22Rv1 (cell line): Measurements from ENCODE around the gene FZD10.

ENCODE experiments used
- ZFX ChIP-seq: fragments of 450-650 bp; IDR thresholded peaks from 2 replicates; pipeline ENCODE4 v1.6.1; 2017; ENCODE audit warnings: antibody characterized with exemption, borderline replicate concordance
- TF ChIP-seq, protein P1 (sequence below): fragments of 450-650 bp; IDR thresholded peaks from 2 replicates; pipeline ENCODE4 v1.5.1; 2017; ENCODE audit warnings: mild to moderate bottlenecking

DNA sequence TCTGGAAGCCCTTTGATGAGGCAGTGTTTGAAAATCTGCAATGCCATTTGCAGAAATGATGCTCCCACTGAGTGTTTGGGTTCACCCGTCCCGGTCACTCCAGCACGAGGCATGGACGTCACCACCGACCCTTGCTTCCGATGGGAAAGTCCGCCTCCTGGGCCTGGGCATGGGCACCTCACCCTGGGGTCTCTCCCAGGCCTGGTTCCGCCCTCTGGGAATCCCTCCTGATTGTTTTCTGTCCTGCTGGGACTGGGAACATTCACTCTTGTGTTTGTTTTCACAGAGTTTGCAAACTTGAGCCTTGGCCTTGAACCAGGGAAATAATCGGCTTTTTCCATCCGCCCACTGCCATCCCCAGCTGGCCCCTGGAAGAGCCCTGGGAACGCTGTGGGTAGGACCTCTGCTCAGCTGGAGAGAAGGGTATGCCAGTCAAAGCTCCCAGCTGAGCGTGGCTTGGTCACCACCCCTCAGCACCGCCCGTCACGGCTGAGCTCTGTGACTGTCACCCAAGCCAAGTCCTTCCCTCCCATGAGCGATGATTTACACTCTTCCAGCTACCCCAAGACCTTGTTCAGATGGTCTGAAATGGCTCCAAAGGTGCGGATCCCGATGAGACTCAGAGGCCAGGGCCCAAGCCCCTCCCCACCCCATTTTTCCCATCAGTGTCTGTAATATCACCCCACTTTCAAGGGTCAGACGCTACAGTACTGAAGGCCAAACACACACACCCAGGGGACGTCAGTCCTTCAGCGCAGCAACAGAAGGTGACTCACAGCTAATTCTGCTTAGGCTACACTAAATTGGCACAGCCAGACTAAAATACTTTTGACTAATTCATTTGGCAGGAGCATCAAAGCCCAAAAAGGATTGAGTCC lies 34.1 kb upstream of the FZD10 start:
- TF ChIP-seq, protein P1, sequence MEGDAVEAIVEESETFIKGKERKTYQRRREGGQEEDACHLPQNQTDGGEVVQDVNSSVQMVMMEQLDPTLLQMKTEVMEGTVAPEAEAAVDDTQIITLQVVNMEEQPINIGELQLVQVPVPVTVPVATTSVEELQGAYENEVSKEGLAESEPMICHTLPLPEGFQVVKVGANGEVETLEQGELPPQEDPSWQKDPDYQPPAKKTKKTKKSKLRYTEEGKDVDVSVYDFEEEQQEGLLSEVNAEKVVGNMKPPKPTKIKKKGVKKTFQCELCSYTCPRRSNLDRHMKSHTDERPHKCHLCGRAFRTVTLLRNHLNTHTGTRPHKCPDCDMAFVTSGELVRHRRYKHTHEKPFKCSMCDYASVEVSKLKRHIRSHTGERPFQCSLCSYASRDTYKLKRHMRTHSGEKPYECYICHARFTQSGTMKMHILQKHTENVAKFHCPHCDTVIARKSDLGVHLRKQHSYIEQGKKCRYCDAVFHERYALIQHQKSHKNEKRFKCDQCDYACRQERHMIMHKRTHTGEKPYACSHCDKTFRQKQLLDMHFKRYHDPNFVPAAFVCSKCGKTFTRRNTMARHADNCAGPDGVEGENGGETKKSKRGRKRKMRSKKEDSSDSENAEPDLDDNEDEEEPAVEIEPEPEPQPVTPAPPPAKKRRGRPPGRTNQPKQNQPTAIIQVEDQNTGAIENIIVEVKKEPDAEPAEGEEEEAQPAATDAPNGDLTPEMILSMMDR = no peak
- TF ChIP-seq ZFX = no peak
